HPDE6-E6E7 (cell line): ENCODE measurements around the gene CREB3L1.
A peak's percentile ranks its signal among the peaks of the same experiment; 100 is the strongest.

ENCODE experiments used
- DNase-seq: peaks from one replicate; pipeline ENCODE4 v3.0.0; 2011; ENCODE audit warnings: missing footprints; ENCODE audit errors: extremely low spot score

The CREB3L1 gene

GRCh38 chr11:46273511-46274205 is 3.8 kb upstream of the CREB3L1 start:
- no peak for DNase-seq

- DNase-seq, result no peak
Measured at GRCh38 chr11:46275964-46276641, 1.4 kb upstream of the CREB3L1 start.

GRCh38 chr11:46277313-46277621 is 195 bp upstream of the CREB3L1 start:
- no peak for DNase-seq

- no peak for DNase-seq
Measured at GRCh38 chr11:46278387-46279125, 1.1 kb downstream of the CREB3L1 start.

GRCh38 chr11:46279126-46280099 is 2.0 kb downstream of the CREB3L1 start:
- DNase-seq, result no peak

GRCh38 chr11:46280706-46281105 is 3.2 kb downstream of the CREB3L1 start:
- DNase-seq, result no peak

GRCh38 chr11:46281371-46281831 is 3.9 kb downstream of the CREB3L1 start:
- DNase-seq, result no peak

- no peak for DNase-seq
Measured at GRCh38 chr11:46285173-46285572, 7.7 kb downstream of the CREB3L1 start.

- DNase-seq, result no peak
Measured at GRCh38 chr11:46285594-46286033, 8.2 kb downstream of the CREB3L1 start.

GRCh38 chr11:46286789-46287188 is 9.3 kb downstream of the CREB3L1 start:
- DNase-seq, result no peak

GRCh38 chr11:46288451-46288850 is 11.0 kb downstream of the CREB3L1 start:
- DNase-seq, result no peak

GRCh38 chr11:46290011-46290410 is 12.5 kb downstream of the CREB3L1 start:
- DNase-seq, result no peak

GRCh38 chr11:46290598-46291309 is 13.3 kb downstream of the CREB3L1 start:
- no peak for DNase-seq

- DNase-seq, result no peak
Measured at GRCh38 chr11:46291441-46292150, 14.1 kb downstream of the CREB3L1 start.

- no peak for DNase-seq
Measured at GRCh38 chr11:46293066-46293465, 15.6 kb downstream of the CREB3L1 start.

GRCh38 chr11:46293641-46294103 is 16.2 kb downstream of the CREB3L1 start:
- DNase-seq, result no peak

GRCh38 chr11:46294365-46295309 is 17.2 kb downstream of the CREB3L1 start:
- DNase-seq, result no peak

GRCh38 chr11:46295312-46296058 is 18.0 kb downstream of the CREB3L1 start:
- peak; percentile 89 for DNase-seq
